ENCODE data around the gene DDX6. TPM values are rescaled to one million over a fixed set of nuclear protein-coding genes. Genes with fewer than 3 reads are reported as not detected.

DDX6 gene
- total RNA-seq, 1 experiment from 2014 or later: 151 TPM

DNA sequence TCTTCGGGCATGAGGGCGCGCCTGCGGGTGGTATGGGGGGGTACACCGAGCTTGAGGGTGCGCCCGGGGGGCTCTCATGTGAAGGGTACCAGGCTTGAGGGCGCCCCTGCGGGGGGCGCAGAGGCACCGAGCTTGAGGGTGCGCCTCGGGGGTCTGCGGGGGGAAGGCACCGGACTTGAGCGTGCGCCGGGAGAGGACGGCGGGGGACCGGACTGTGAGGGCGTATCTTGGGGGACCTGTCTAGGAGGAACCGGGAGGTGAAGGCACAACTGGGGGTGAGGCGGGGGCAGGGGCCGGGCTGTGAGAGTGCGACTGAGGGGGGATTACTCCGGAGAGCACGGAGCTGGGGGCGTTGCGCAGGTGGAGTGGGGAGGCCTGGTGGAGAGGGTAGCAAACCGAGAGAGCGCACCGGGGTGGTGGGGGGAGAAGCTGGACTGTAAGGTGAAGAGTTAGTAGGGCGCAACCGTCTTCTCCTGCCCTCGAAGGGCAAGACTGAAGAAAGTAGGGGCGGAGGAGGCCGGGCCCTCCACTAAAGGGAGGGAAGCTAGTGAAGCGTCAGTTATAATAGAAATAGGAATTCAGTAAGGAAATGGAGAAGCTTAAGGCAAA lies 1.1 kb upstream of the DDX6 start:
- ChIA-PET CTCF (interaction anchor here (0.7 to 4.7 kb wide), 17 partner anchors 78 to 341 kb away, joined by 3 to 63 read pairs (median 7); partner anchors contain the start of genes BCL9L and UPK2), POLR2A (interaction anchor here (0.6 to 4.8 kb wide), 21 partner anchors 7 to 310 kb away, joined by 3 to 46 read pairs (median 4); partner anchors contain the start of genes BCL9L, CXCR5 and DPAGT1)
- Mint-ChIP-seq H3K27ac (peak overlapping the region; percentile 98), H3K4me3 (peak overlapping the region; percentile 98), H3K27me3 (ENCODE audit: low read depth) (no peaks in the 10 kb centered on the region), H3K9me3 (no peaks in the 10 kb centered on the region), H3K36me3 (peaks cover 9% of the 10 kb centered on the region; the same call in 1 of the 2 replicates), H3K4me1 (peaks cover 19% of the 10 kb centered on the region)
- DNase-seq (ENCODE audit: low spot score) (peak; percentile 38), ATAC-seq (peak; percentile 4; the same call in 1 of the 2 replicates)
- TF ChIP-seq MYBL2 (CRISPR knock-in tag; IDR thresholded peaks at IDR 0.05) (peak; percentile 23; the same call in 1 of the 2 replicates), ZNF232 (CRISPR knock-in tag; IDR thresholded peaks at IDR 0.05) (0 out of 2 replicates have a peak, but pooled peaks have one; percentile 34), EMX1 (CRISPR knock-in tag; IDR thresholded peaks at IDR 0.05) (no peak)
- TF ChIP-seq, protein P1, sequence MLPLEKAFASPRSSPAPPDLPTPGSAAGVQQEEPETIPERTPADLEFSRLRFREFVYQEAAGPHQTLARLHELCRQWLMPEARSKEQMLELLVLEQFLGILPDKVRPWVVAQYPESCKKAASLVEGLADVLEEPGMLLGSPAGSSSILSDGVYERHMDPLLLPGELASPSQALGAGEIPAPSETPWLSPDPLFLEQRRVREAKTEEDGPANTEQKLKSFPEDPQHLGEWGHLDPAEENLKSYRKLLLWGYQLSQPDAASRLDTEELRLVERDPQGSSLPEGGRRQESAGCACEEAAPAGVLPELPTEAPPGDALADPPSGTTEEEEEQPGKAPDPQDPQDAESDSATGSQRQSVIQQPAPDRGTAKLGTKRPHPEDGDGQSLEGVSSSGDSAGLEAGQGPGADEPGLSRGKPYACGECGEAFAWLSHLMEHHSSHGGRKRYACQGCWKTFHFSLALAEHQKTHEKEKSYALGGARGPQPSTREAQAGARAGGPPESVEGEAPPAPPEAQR (CRISPR knock-in tag; IDR thresholded peaks at IDR 0.05): no peak

DNA sequence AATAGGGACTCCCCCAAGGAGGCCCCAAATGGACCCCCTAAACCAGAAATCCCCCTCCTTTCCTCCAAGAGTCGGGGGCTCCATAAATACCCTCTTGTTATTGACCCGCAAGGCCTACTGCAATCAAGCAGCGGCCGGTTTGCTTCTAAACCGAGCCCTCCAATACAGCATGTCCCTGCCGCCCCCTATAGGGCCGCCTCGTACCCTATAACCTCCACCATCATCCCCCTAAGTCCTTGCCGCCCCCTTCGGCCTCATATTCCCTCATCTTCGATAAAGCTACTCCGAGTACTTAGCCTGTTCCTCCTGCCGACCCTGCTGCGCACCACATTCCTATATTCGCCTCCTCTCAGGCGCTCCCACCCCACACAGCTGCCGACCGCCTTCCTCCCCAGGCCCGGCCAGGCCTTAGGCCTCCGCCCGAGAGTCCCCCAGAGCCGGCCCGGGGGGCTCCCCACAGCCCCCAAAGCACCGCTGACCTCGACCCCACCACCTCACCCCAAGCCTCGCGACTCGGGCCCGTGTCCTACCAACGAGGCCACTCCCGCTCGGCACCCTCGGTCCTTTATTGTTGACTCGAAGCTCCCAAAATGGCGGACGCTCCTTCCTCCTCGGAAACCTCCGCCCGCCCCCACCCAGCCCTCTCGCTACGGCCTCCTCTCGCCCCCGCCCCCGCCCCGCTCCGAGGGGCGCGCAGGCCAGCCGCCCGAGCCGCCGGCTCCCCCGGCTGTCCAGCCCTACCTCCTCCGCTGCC lies 430 bp downstream of the DDX6 start:
- Mint-ChIP-seq H3K4me3 (peak overlapping the region; percentile 98), H3K9me3 (no peaks in the 10 kb centered on the region), H3K4me1 (peaks cover 24% of the 10 kb centered on the region), H3K36me3 (peaks cover 19% of the 10 kb centered on the region), H3K27ac (peak overlapping the region; percentile 97), H3K27me3 (ENCODE audit: low read depth) (no peaks in the 10 kb centered on the region)
- POLR2A ChIA-PET: interaction anchor here (0.5 to 4.8 kb wide), 8 partner anchors 37 to 121 kb away, joined by 3 to 46 read pairs (median 6); no protein-coding TSS in a partner anchor
- peak; percentile 61 for DNase-seq (ENCODE audit: low spot score)
- TF ChIP-seq, protein P2, sequence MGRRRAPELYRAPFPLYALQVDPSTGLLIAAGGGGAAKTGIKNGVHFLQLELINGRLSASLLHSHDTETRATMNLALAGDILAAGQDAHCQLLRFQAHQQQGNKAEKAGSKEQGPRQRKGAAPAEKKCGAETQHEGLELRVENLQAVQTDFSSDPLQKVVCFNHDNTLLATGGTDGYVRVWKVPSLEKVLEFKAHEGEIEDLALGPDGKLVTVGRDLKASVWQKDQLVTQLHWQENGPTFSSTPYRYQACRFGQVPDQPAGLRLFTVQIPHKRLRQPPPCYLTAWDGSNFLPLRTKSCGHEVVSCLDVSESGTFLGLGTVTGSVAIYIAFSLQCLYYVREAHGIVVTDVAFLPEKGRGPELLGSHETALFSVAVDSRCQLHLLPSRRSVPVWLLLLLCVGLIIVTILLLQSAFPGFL (CRISPR knock-in tag; IDR thresholded peaks at IDR 0.05; ENCODE audit: borderline replicate concordance): no peak
- TF ChIP-seq SMAD4 (CRISPR knock-in tag; IDR thresholded peaks at IDR 0.05) (0 out of 2 replicates have a peak, but pooled peaks have one; percentile 58), KAT7 (CRISPR knock-in tag; IDR thresholded peaks at IDR 0.05; ENCODE audit: borderline replicate concordance) (0 out of 2 replicates have a peak, but pooled peaks have one; percentile 17), ELF4 (CRISPR knock-in tag; IDR thresholded peaks at IDR 0.05; ENCODE audit: low read depth) (0 out of 2 replicates have a peak, but pooled peaks have one; percentile 50), CREB1 (CRISPR knock-in tag; IDR thresholded peaks at IDR 0.05) (no peak), MYBL2 (CRISPR knock-in tag; IDR thresholded peaks at IDR 0.05) (0 out of 2 replicates have a peak, but pooled peaks have one; percentile 10), JUN (CRISPR knock-in tag; IDR thresholded peaks at IDR 0.05) (peak; percentile 72; the same call in 1 of the 2 replicates), TEAD1 (CRISPR knock-in tag; IDR thresholded peaks at IDR 0.05) (no peak), HMGA2 (CRISPR knock-in tag; IDR thresholded peaks at IDR 0.05) (0 out of 2 replicates have a peak, but pooled peaks have one; percentile 12), ATF1 (CRISPR knock-in tag; IDR thresholded peaks at IDR 0.05) (no peak)
- TF ChIP-seq, protein P3, sequence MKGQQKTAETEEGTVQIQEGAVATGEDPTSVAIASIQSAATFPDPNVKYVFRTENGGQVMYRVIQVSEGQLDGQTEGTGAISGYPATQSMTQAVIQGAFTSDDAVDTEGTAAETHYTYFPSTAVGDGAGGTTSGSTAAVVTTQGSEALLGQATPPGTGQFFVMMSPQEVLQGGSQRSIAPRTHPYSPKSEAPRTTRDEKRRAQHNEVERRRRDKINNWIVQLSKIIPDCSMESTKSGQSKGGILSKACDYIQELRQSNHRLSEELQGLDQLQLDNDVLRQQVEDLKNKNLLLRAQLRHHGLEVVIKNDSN (CRISPR knock-in tag; IDR thresholded peaks at IDR 0.05): peak; percentile 32; the same call in 1 of the 2 replicates
- TF ChIP-seq, protein P4, sequence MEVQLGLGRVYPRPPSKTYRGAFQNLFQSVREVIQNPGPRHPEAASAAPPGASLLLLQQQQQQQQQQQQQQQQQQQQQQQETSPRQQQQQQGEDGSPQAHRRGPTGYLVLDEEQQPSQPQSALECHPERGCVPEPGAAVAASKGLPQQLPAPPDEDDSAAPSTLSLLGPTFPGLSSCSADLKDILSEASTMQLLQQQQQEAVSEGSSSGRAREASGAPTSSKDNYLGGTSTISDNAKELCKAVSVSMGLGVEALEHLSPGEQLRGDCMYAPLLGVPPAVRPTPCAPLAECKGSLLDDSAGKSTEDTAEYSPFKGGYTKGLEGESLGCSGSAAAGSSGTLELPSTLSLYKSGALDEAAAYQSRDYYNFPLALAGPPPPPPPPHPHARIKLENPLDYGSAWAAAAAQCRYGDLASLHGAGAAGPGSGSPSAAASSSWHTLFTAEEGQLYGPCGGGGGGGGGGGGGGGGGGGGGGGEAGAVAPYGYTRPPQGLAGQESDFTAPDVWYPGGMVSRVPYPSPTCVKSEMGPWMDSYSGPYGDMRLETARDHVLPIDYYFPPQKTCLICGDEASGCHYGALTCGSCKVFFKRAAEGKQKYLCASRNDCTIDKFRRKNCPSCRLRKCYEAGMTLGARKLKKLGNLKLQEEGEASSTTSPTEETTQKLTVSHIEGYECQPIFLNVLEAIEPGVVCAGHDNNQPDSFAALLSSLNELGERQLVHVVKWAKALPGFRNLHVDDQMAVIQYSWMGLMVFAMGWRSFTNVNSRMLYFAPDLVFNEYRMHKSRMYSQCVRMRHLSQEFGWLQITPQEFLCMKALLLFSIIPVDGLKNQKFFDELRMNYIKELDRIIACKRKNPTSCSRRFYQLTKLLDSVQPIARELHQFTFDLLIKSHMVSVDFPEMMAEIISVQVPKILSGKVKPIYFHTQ (CRISPR knock-in tag; IDR thresholded peaks at IDR 0.05): no peak
- TF ChIP-seq, protein P5, sequence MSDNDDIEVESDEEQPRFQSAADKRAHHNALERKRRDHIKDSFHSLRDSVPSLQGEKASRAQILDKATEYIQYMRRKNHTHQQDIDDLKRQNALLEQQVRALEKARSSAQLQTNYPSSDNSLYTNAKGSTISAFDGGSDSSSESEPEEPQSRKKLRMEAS (CRISPR knock-in tag; IDR thresholded peaks at IDR 0.05): no peak
- TF ChIP-seq, protein P6, sequence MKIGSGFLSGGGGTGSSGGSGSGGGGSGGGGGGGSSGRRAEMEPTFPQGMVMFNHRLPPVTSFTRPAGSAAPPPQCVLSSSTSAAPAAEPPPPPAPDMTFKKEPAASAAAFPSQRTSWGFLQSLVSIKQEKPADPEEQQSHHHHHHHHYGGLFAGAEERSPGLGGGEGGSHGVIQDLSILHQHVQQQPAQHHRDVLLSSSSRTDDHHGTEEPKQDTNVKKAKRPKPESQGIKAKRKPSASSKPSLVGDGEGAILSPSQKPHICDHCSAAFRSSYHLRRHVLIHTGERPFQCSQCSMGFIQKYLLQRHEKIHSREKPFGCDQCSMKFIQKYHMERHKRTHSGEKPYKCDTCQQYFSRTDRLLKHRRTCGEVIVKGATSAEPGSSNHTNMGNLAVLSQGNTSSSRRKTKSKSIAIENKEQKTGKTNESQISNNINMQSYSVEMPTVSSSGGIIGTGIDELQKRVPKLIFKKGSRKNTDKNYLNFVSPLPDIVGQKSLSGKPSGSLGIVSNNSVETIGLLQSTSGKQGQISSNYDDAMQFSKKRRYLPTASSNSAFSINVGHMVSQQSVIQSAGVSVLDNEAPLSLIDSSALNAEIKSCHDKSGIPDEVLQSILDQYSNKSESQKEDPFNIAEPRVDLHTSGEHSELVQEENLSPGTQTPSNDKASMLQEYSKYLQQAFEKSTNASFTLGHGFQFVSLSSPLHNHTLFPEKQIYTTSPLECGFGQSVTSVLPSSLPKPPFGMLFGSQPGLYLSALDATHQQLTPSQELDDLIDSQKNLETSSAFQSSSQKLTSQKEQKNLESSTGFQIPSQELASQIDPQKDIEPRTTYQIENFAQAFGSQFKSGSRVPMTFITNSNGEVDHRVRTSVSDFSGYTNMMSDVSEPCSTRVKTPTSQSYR (CRISPR knock-in tag; IDR thresholded peaks at IDR 0.05): no peak
- TF ChIP-seq, protein P7, sequence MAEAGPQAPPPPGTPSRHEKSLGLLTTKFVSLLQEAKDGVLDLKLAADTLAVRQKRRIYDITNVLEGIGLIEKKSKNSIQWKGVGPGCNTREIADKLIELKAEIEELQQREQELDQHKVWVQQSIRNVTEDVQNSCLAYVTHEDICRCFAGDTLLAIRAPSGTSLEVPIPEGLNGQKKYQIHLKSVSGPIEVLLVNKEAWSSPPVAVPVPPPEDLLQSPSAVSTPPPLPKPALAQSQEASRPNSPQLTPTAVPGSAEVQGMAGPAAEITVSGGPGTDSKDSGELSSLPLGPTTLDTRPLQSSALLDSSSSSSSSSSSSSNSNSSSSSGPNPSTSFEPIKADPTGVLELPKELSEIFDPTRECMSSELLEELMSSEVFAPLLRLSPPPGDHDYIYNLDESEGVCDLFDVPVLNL (CRISPR knock-in tag; IDR thresholded peaks at IDR 0.05; ENCODE audit: borderline replicate concordance, low read depth): no peak
- TF ChIP-seq, protein P8, sequence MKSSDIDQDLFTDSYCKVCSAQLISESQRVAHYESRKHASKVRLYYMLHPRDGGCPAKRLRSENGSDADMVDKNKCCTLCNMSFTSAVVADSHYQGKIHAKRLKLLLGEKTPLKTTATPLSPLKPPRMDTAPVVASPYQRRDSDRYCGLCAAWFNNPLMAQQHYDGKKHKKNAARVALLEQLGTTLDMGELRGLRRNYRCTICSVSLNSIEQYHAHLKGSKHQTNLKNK (CRISPR knock-in tag; IDR thresholded peaks at IDR 0.05): no peak
- ATAC-seq: peak; percentile 21
- CTCF ChIA-PET: interaction anchor here (0.6 to 4.7 kb wide), 21 partner anchors 10 to 181 kb away, joined by 3 to 63 read pairs (median 4); partner anchors contain the start of genes BCL9L and UPK2
